Stimulated activated CD8-positive, alpha-beta memory T cell treated with anti-CD3 and anti-CD28 coated beads, Interleukin-7, amount 100 ng/mL, for 1 hour (primary cell): Measurements from ENCODE around the gene SKAP1.

Source experiments
- DNase-seq, 2 donors: peaks; one replicate each; pipeline ENCODE4 v3.0.0-alpha.2; 2020; ENCODE audit warnings: low read depth in 2 of 2

The SKAP1 gene

GRCh38 chr17:48148029-48148770 is 281.8 kb downstream of the SKAP1 start:
- DNase-seq, result no peak

DNA sequence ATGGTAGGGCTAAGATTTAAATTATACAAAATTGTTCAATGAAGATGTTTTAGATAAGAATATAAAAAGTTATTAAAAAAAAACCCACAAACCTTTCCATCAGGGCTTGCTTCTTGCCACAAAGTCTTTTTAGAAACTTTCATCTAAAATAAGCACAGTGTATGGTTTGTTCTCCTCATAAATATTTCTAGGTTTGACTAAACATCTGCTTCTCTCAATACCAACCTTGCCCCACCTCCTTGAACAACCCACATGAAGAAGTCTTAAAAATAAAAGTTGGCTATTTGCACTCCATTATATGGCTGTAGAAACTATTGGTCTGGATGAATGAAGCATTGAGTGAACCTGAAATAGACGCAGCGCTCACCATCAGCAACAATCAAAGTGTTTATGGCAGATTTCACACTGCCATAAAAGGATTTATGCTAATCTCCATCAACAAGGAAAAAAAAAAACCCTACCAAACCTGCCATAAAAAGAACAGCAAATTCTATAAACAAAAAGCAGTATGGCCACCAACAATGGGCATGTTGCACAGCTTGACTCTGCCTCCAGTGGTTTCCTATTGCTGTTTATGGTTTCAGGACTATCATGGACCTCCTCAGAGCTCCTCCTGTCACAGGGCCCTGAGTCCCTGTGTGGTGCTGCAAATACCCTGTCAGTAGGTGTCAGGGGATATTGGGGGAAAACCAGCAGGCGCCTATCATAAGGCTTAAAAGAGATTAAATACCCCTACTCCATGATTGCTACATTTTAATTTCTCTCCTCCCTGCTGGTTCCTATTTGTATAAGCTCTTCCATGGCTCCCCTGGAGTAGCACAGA is 284.8 kb downstream of the SKAP1 start:
- DNase-seq, result no peak

GRCh38 chr17:48144231-48144630 is 285.8 kb downstream of the SKAP1 start:
- no peak for DNase-seq

- no peak for DNase-seq
Observed at GRCh38 chr17:48143629-48144028, 286.4 kb downstream of the SKAP1 start.

DNA sequence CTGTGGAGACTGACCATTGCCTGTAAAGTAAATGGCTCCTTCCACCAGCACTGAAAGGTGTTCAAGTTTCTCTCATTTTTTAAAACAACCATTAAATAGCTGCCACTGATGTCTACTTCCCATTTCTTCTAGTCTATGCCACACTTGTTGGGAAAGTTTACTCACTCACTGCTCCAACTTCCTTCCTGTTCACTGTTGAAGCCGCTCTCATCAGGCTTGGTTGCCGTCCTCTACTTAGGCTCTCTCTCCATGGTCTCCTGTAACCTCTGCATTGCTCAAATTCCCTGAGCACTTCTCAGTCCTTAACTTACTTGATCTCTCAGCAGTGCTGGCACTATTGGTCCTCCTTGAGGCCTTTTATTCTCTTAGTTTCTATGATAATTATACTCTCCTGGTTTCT is 290.1 kb downstream of the SKAP1 start:
- no peak for DNase-seq

DNA sequence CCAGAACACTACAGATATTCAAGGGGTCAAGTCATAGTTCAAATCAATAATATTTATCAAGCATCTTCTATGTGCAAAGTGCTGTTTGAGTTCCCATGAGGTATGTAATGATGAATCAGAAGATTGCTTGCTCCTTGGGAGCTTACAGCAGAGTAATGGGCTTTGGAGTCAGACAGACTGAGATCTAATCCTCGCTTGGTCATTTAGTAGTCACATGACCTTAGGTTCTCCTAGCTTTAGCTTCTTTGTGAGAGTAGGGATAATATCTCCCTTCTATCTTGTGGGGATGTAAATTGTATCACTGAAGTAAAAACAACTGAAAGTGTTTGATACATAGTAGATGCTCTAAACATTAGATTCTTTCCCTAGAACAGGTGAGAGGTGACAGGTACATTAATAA is 292.4 kb downstream of the SKAP1 start:
- no peak for DNase-seq

DNA sequence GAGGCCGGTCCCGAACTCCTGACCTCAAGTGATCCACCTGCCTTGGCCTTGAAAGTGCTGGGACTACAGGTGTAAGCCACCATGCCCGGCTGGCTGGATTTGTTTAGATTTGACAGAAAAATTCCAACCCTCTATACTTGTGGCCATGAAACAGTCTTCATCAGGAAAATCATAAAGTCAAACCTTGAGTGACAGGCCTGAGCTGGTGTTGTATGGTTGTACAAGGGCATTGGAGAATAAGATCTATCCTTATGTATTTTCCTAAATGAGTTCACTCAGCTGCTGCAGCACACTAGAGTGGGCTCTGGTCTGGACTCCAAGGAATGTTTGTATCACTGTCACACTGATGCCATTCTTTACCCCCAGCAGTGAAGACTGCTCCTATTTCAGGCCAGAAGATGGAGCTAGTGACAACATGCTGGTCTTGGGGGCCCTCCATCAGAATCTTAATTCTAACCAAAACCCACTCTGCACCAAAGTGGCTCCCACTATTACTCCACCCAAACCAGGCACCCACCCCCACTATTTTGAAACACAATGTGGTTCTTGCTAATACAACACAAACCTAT is 295.0 kb downstream of the SKAP1 start:
- no peak for DNase-seq

DNA sequence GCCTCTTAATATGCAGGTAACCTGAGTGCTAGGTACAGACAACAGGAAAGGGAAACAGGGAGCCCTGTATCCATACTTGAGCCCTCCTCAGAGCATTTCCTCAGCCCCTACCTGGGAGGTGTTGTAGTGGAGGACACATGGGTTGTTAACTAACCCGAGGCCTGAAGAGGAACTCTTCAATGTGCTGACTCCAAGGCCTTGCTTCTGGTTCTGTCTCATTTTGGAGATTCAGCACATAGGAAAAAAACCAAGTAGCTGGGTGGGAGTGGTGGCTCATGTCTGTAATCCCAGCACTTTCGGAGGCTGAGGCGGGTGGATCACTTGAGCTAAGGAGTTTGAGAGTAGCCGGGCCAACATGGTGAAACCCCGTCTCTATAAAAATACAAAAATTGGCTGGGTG is 297.6 kb downstream of the SKAP1 start:
- no peak for DNase-seq

DNA sequence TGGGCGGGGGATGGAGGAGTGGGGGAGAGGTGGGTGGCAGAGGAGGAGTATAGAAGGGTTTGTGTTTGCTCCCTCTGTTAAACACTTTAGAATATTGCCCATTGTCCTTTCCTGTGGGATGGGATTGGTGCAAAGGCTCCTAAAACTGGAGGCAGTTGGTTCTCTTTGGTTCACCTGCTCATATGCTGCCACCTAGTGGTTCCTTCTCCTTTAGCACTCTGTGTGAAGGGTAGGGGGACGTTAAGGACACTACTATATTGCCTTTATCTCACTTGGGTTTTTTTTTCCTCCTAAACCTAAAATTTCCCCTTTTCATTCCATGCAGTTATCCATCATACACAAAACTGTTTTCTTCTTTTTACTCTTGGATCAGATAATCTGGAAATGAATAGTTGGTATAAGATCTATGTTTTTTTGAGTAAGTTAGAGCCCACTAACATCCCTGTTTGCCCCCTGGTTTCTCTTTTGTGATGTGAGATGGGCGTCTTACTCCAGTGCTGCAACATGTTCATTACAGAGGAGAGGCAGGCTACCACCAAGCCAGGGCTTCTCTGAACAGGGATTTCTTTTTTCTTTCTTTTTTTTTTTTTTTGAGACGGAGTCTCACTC is 298.7 kb downstream of the SKAP1 start:
- peak in 1 of 2 donors; percentile 23 for DNase-seq

- DNase-seq, result no peak
Observed at GRCh38 chr17:48129981-48130380, 300.0 kb downstream of the SKAP1 start.

- no peak for DNase-seq
Observed at GRCh38 chr17:48128400-48128799, 301.6 kb downstream of the SKAP1 start.

- no peak for DNase-seq
Observed at GRCh38 chr17:48127371-48128051, 302.5 kb downstream of the SKAP1 start.

DNA sequence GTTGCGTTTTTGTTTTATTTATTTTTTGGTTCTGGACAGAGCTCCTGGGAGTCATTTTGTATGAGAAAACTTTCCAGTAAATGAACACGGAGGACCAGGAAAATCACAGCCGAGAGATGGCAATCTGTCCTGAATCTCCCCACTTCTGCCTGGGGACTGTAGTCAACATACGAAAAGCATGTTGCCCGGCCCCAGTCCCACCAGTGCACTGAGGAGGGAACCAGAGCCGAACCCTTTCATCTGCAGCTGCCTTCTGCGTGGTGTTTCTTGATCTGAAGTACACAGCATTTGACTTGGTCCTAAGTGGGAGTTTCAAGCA is 303.5 kb downstream of the SKAP1 start:
- no peak for DNase-seq

DNA sequence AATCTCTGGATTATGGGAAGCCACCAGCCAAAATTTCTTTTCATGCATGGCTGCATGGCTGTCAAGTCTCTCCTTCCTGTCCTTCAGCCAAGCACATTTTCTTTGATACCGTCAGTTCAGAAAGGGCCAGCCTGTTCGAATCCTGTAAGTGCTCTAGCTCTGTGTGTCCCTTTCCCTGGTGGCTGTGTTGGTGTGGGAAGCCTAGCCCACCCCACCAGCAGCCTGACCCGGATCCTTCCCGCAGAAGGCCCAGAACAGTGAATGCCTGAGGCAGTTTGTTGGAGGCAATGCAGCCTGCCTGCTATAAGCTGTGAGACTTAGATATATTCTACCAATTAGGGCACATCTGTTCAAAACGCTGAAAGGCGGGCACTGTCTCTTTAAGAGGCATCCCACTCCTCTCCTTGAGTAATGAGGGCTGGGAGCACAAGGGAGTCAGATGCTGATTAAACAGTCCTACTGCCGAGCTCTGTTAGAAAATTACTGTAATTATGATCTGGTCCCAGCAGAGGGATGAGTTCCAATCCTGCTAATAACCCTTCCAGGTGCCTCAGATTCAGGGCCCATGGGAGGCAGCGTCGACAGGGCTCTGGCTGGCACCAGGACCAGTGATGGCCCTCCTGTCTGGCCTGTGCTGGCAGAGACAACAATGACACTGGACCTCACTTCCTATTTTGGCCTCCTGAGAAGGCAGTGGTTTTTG is 304.0 kb downstream of the SKAP1 start:
- DNase-seq, result no peak

- DNase-seq, result no peak
Observed at GRCh38 chr17:48123776-48124388, 306.1 kb downstream of the SKAP1 start.

DNA sequence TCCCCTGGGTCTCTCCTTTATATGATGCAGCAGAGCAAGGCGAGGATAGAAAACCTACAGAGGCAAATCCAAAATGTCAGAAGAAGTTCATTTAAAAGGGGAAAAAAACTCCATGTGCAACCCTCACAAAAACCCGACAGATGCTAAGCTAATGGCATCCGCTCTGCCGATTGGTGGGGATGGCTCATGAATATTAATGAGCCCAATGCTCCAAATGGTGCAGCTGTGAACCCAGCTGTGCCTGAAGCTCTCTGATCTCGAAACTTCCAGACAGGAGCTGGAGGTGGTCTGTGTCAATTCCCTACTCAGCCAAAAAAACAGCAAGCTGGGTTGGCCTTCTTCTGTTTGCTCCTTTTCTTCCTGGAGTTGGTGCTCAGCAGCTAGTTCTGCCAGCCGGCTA is 306.9 kb downstream of the SKAP1 start:
- DNase-seq, result no peak

GRCh38 chr17:48122665-48123045 is 307.4 kb downstream of the SKAP1 start:
- DNase-seq, result no peak

DNA sequence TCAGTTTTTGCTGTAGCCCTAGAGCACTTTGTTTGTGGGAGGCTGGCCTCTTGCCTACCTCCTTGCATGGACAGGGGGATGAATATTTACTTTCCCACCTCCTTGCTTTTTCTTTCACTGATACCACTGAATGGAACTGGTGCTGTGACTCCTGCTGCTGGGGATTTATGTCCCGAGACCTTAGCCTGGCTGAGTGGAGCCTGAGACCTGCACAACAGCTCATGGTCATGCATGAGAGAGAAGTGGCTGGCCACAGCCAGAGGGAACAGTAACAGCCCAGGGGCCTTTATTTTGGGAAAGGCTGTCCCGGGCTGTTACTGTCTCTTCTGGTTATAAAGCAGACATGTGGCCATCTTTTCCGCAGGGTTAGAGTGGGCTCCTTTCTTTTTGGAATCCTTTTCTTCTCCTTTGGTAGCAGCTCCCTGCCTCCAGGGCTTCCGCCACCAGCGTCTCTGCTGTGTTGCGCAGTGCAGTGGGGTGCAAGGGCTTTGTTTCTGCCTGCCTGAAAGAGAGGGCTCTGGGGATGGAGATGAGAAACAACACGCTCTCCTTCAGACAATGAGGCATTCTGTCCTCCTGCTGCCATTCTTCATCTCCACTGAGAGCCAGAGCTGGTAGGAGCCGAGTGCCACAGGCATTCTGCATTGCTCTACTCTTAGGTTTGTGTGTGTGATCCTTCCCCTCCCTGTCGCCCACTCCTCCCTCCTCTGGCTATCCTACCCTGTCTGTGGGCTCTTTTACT is 307.9 kb downstream of the SKAP1 start:
- DNase-seq, result no peak

- no peak for DNase-seq
Observed at GRCh38 chr17:48113201-48113676, 316.8 kb downstream of the SKAP1 start.

GRCh38 chr17:48111937-48112241 is 318.1 kb downstream of the SKAP1 start:
- DNase-seq, result no peak
